Mesodermal cell (in vitro differentiated cells): ENCODE results near the gene GJC1.
A peak's percentile ranks its signal among the peaks of the same experiment; 100 is the strongest.

ENCODE experiments used
- H3K27ac ChIP-seq: 2 replicates; pipeline ENCODE4 v1.7.0; 2013; ENCODE audit warnings: mild to moderate bottlenecking, low read depth, low read length, moderate library complexity; ENCODE audit not compliant: severe bottlenecking
- H3K36me3 ChIP-seq: 2 replicates; pipeline ENCODE4 v1.7.1; 2013; ENCODE audit warnings: mild to moderate bottlenecking, low read length, moderate library complexity; ENCODE audit not compliant: control insufficient read depth, insufficient read depth
- H3K4me1 ChIP-seq: one replicate; pipeline ENCODE4 v1.7.1; 2013; ENCODE audit warnings: mild to moderate bottlenecking, low read length; ENCODE audit not compliant: insufficient read depth, control insufficient read depth, poor library complexity, severe bottlenecking
- H3K4me3 ChIP-seq: 2 replicates; pipeline ENCODE4 v1.7.0; 2013; ENCODE audit warnings: low read length, control low read depth, mild to moderate bottlenecking; ENCODE audit not compliant: insufficient read depth, poor library complexity, severe bottlenecking; ENCODE audit errors: extremely low read depth
- H3K9me3 ChIP-seq: 2 replicates; pipeline ENCODE4 v1.7.1; 2013; ENCODE audit warnings: mild to moderate bottlenecking, low read length, moderate library complexity; ENCODE audit not compliant: control insufficient read depth
- WGBS, 2 experiments: methylation state at CpG; one replicate each; pipeline ENCODE4 v1.1.5; 2013; ENCODE audit warnings: missing lambda C conversion rate in 2 of 2; ENCODE audit not compliant: insufficient coverage in 2 of 2; 5-methylcytosine and 5-hydroxymethylcytosine counted together

Gene GJC1

DNA sequence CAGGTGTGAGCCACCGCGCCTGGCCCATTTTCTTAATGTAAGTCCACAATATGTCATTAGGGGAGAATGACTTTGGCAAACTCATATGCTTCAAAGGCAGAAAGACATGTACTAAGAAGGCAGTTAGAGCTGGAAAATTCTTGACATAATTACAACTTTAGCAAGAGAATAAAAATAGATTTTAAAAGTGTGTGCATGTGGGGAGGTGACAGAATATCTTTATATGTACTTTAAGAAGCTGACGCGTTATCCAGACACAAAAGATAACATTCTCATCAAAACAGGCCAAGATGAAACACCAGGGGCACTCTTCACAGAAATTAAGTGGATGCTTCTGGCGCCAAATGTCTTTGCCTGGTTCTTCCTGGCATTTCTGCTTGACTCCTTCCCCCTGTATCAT, 28.2 kb downstream of the GJC1 start:
- 97 to 100% methylated on average over 3 to 5 of the region's 5 CpGs for WGBS, 2 experiments

DNA sequence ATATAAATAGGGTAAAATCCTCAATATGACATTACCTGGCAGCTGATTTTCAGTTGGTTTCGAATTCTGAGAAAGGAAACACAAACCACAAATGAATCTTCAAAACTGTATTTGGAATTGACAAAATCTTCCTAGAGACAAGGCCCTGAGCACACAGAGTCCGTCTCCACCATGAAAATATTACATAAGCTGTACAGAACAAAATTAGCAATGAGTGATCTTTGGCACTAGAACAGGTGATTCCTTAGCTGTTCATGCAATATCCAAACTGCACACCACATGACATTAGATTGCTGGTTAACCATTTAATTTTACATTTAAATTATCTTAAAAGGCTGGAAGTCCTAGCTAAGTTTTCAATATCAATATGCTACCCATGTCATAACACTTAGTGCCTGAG, 31.7 kb downstream of the GJC1 start:
- peaks cover 80% of the 10 kb centered on the region for H3K36me3 ChIP-seq
- H3K27ac ChIP-seq = no peak overlapping the region
- no peaks in the 10 kb centered on the region for H3K9me3 ChIP-seq
- H3K4me1 ChIP-seq = peaks cover 41% of the 10 kb centered on the region
- H3K4me3 ChIP-seq = no peak overlapping the region
- no CpG with 5 or more reads among the region's 2 CpGs for WGBS, 2 experiments

More for the DNA sequence above, 28.2 kb downstream of the GJC1 start:
- H3K4me1 ChIP-seq = peaks cover 19% of the 10 kb centered on the region
- peaks cover 97% of the 10 kb centered on the region for H3K36me3 ChIP-seq
- H3K9me3 ChIP-seq = no peaks in the 10 kb centered on the region
- no peak overlapping the region for H3K27ac ChIP-seq
- H3K4me3 ChIP-seq = no peak overlapping the region

DNA sequence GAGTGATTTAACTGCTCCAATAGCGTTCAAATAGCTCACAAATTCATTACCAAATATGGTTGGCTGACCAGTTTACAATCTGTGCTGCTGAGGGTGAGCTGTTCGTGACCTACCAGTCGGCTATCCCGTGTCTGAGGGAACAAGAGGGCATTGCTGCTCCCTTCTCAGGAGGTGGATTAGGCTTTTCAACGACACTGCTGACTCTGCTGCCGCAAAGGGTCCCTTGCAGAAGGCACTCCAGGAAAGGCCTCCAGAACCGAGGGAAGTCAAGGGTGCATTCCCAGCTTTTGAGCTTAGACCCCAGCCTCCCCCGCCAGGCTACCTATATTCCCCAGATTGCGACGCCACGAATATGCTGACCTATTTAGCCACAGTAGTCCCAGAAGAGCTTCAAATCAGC, 32.3 kb downstream of the GJC1 start:
- H3K36me3 ChIP-seq = peaks cover 74% of the 10 kb centered on the region
- H3K4me3 ChIP-seq = no peak overlapping the region
- H3K4me1 ChIP-seq = peaks cover 42% of the 10 kb centered on the region
- peak overlapping the region; percentile 37 for H3K27ac ChIP-seq
- no peaks in the 10 kb centered on the region for H3K9me3 ChIP-seq
- 89 to 93% methylated on average over 10 to 11 of the region's 11 CpGs for WGBS, 2 experiments

DNA sequence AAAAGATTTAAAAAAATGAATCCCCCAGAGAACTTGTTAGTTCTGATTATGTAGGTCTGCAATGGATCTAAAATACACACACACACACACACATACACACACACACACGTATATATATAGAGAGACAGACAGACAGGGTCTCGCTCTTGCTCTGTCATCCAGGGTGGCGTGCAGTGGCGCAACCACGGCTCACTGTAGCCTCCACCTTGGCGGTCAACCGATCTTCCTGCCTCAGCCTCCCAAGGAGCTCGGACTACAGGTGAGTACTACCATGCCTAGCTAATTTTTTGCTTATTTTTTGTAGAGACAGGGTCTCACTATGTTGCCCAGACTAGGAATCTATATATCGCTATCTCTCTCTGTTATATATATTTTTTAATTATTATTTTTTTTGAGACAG, 33.4 kb downstream of the GJC1 start:
- 99 to 100% methylated on average over 5 to 8 of the region's 9 CpGs for WGBS, 2 experiments
- H3K9me3 ChIP-seq = no peaks in the 10 kb centered on the region
- no peak overlapping the region for H3K27ac ChIP-seq
- H3K4me3 ChIP-seq = no peak overlapping the region
- peaks cover 63% of the 10 kb centered on the region for H3K36me3 ChIP-seq
- H3K4me1 ChIP-seq = peaks cover 45% of the 10 kb centered on the region

DNA sequence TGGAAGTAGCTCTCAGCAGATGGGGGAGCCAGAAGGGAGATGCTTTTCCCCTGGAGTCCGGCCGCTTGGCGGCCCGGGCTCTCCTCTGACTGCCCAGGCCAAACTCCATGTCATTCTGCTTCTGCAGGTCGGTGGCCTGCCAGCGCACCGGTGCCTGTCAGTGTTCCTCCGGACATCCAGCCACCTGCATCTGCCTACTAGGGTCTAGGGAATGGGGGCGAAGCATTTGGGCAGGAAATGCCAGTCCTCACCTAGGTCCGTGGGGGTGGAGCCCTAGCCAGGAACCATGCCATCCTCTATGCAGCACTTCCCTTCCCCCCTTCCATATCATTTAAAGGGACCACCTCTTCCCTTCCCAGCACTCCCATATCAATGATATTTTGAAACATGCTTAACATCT, 34.2 kb downstream of the GJC1 start:
- Histone ChIP-seq H3K9me3 (no peaks in the 10 kb centered on the region), H3K27ac (peak overlapping the region; percentile 94), H3K4me3 (no peak overlapping the region), H3K36me3 (peaks cover 55% of the 10 kb centered on the region), H3K4me1 (peaks cover 45% of the 10 kb centered on the region)
- WGBS, 2 experiments = 87 to 90% methylated on average over 6 to 10 of the region's 10 CpGs

DNA sequence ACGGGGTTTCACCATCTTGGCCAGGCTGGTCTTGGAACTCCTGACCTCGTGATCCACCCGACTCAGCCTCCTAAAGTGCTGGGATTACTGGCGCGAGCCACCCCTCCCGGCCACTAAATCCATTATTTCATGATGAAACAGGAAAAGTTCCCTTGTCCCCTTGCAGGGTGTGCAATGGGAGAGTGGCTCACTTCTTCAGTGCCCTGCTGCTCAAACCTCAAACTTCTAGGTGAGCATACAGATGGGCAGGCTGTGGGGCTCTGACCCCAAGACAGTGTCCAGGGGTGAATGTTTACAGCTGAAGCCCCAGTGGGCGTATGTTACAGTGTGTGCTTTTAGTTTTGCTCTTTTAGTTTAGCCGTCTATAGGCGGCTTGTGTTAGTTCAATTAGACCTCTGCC, 34.7 kb downstream of the GJC1 start:
- 85 to 89% methylated on average over 5 to 9 of the region's 9 CpGs for WGBS, 2 experiments
- Histone ChIP-seq H3K27ac (peak overlapping the region; percentile 94), H3K36me3 (peaks cover 50% of the 10 kb centered on the region)

DNA sequence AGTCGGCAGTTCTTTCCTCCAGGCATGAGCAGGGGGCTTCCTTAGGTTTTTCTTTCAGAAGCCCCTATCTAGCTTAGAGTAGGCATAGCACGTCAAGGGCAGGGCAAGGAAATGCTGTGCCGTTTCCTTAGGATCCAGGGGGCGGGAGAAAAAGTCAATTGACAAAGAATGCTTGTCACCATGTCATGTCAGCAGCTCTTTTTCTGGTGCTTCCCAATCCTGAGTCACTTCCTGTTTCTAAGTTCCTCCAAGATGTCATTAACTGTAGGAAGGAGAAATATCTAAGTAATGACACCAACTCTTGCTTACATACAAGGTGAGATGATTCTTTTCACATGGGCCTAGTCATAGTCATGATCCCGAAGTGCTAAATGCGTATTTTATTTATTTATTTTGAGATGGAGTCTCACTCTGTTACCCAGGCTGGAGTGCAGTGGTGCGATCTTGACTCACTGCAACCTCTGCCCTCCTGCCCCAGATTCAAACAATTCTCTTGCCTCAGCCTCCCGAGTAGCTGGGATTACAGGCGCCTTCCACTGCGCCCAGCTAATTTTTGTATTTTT, 35.2 kb downstream of the GJC1 start:
- Histone ChIP-seq H3K4me1 (peaks cover 45% of the 10 kb centered on the region), H3K4me3 (no peak overlapping the region), H3K36me3 (peaks cover 46% of the 10 kb centered on the region), H3K27ac (peak overlapping the region; percentile 94), H3K9me3 (no peaks in the 10 kb centered on the region)
- WGBS, 2 experiments = 60 to 77% methylated on average over 3 to 6 of the region's 10 CpGs

More for the DNA sequence above, 34.7 kb downstream of the GJC1 start:
- peaks cover 45% of the 10 kb centered on the region for H3K4me1 ChIP-seq
- no peak overlapping the region for H3K4me3 ChIP-seq
- H3K9me3 ChIP-seq = no peaks in the 10 kb centered on the region

DNA sequence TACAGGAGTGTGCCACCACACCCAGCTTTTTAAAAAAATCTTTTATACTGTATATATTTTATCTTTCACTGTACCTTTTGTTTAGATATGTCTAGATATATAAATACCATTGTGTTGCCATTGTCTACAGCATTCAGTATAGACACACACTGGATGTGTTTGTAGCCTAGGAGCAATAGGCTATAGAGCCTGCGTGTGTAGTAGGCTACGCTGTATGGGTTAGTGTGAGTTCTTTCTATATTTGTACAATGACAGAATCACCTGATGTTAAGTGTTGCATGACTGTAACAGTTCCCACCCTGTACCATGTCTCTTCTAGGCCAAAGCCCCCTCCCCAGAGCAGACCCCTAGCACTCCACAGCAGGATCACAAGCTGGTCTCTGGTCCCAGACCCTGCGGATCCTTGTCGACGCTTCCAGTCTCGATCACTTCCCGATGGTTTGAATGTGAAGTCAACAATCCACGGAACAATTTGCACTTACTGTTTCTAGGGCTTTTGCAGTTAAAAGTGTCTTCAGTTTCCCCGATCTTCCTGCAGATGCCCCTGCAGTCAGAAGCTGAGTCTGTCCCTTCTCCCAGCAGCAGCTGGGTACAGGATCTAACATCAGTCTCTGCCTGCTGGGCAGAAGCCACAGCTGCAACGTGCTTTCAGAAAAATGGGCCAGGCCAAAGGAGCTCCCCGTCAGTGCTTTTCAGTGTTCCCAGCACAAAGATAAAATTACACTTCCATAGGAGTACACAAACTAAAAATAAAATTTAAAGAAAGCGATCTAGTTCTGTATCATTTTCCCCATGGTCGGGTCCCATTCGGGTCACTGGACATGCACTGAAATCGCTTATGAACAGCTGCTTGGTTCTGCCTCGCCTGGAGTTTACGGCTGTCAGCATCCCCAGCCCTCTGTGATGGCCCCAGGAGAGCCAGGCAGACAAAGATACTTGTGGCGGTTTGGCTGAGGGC, 35.9 kb downstream of the GJC1 start:
- Histone ChIP-seq H3K36me3 (peaks cover 38% of the 10 kb centered on the region), H3K27ac (peak overlapping the region; percentile 94), H3K4me3 (no peak overlapping the region), H3K9me3 (no peaks in the 10 kb centered on the region), H3K4me1 (peaks cover 45% of the 10 kb centered on the region)
- 88 to 89% methylated on average over 16 of the region's 18 CpGs for WGBS, 2 experiments

DNA sequence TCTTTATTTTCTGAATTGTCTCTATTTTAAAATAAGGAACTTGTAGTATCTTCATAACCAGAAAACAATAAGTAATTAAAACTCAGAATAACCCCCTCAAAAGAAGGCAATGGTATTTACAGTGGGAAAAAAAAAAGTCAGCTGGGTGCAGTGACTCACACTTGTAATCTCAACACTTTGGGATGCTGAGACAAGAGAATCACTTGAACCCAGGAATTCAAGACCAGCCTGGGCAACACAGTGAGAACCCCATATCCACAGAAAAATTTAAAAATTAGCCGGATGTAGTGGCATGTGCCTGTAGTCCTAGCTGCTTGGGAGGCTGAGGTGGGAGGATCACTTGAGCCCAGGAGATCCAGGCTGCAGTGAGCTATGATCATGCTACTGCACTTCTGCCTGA, 37.8 kb downstream of the GJC1 start:
- no peak overlapping the region for H3K4me3 ChIP-seq
- peak overlapping the region; percentile 16 for H3K27ac ChIP-seq
- peaks cover 20% of the 10 kb centered on the region for H3K36me3 ChIP-seq
- peaks cover 36% of the 10 kb centered on the region for H3K4me1 ChIP-seq
- WGBS, 2 experiments = 100% methylated on average over 1 of the region's 1 CpG; no CpG with 5 or more reads in 1 of the 2 experiments
- no peaks in the 10 kb centered on the region for H3K9me3 ChIP-seq

DNA sequence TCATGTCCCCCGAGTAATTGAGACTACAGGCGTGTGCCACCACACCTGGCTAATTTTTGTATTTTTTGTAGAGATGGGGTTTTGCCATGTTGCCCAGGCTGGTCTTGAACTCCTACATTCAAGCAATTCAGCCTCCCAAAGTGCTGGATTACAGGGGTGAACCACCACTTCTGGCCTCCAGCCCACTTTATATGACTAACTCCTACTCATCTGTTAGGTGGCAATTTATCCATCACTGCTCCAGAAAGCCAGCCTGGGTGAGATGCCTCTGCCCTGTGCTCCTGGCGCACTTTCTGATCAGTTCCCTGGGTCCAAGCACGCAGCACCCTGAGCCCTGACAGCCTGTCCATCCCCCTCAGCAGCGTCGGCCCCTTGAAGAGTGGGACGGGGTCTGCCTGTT, 41.9 kb downstream of the GJC1 start:
- no peaks in the 10 kb centered on the region for H3K36me3 ChIP-seq
- H3K27ac ChIP-seq = no peak overlapping the region
- peaks cover 3% of the 10 kb centered on the region for H3K4me1 ChIP-seq
- 87 to 88% methylated on average over 5 of the region's 7 CpGs for WGBS, 2 experiments
- H3K9me3 ChIP-seq = no peaks in the 10 kb centered on the region
- no peak overlapping the region for H3K4me3 ChIP-seq
